SJSA1 (cell line): ENCODE data around the gene ABI3. TPM values are rescaled to one million over a fixed set of nuclear protein-coding genes. Genes with fewer than 3 reads are reported as not detected.

ENCODE experiments used
- DNase-seq, 2 experiments: peaks; one replicate each; pipeline ENCODE4 v3.0.0-alpha.2; 2015 to 2020; ENCODE audit warnings: low spot score in 2 of 2, low read depth in 1 of 2
- H3K27ac ChIP-seq: fragments of 250-450 bp; sonication (Bioruptor Pico); 2 replicates; pipeline ENCODE4 v1.5.1; 2020; ENCODE audit warnings: mild to moderate bottlenecking, moderate library complexity
- H3K27me3 ChIP-seq: fragments of 250-450 bp; sonication (Bioruptor Pico); replicated peaks from 2 replicates; pipeline ENCODE4 v1.5.1; 2020; ENCODE audit warnings: mild to moderate bottlenecking, moderate library complexity
- H3K36me3 ChIP-seq: fragments of 250-450 bp; sonication (Bioruptor Pico); 2 replicates; pipeline ENCODE4 v1.5.1; 2020; ENCODE audit warnings: mild to moderate bottlenecking
- H3K4me1 ChIP-seq: fragments of 250-450 bp; sonication (Bioruptor Pico); replicated peaks from 2 replicates; pipeline ENCODE4 v1.6.1; 2021; ENCODE audit warnings: mild to moderate bottlenecking
- H3K4me3 ChIP-seq: fragments of 250-450 bp; sonication (Bioruptor Pico); 2 replicates; pipeline ENCODE4 v1.5.1; 2020; ENCODE audit warnings: mild to moderate bottlenecking
- H3K9me3 ChIP-seq: fragments of 250-450 bp; sonication (Bioruptor Pico); replicated peaks from 2 replicates; pipeline ENCODE4 v1.5.1; 2020; ENCODE audit warnings: mild to moderate bottlenecking
- total RNA-seq: library from RNA; depleted of rRNA; stranded (reverse); fragments of >200 nt; shearing (Covaris generic); gene quantifications from 2 replicates; pipeline ENCODE4 v1.2.3, GENCODE V29; 2014

Gene ABI3
- total RNA-seq, 1 experiment from 2014 or later, result not detected

DNA sequence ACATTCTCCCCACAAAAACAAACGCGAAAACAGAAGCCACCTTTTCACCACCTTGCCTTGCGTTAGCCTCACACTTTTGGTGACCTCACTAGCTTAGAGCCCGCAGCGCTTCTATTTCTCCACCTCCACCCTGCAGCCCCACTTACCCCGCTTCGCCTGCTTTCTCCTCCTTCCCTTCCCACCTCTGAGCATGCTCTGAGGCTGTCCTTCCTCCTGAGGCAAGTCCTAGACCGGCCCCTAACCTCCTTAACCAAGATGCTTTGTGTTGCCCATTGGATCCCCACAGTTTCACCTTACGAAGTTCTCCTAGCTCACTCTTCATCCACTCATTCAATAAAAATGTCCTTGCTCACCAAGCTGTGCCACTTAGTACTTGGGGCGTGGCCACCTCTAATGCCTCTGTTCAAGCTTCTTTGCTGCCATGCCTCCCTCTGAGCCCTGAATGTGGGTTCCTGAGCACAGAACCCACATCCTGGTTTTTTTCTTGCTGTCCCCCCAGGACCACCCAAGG, 1.4 kb upstream of the ABI3 start:
- no peak overlapping the region for H3K27ac ChIP-seq
- H3K9me3 ChIP-seq, result no peaks in the 10 kb centered on the region
- no peak for DNase-seq
- peaks cover 11% of the 10 kb centered on the region for H3K4me1 ChIP-seq
- no peaks in the 10 kb centered on the region for H3K36me3 ChIP-seq
- no peak overlapping the region for H3K4me3 ChIP-seq
- peaks cover 14% of the 10 kb centered on the region; the same call in 1 of the 2 replicates for H3K27me3 ChIP-seq

DNA sequence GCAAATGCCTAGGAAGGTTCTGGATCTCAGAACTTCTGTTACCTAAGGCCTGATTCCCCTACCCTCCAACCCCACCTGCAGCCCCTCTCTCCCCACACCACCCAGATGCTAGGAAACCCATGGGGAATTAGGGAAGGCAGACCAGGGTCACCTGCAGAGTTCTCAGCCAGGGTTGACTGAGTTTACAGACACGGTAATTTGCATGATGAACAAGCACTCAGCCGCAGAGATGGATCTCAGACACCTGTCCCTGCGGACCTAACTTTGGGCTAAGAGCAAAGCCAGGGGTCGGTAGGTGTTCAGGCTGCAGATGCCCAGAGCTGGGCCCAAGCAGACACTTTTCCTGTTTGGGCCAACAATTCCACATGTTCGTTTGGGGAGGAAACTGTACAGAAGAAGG, 2.9 kb downstream of the ABI3 start:
- Histone ChIP-seq H3K36me3 (no peaks in the 10 kb centered on the region), H3K9me3 (no peaks in the 10 kb centered on the region), H3K4me3 (no peak overlapping the region), H3K27me3 (peaks cover 12% of the 10 kb centered on the region), H3K27ac (no peak overlapping the region), H3K4me1 (peaks cover 11% of the 10 kb centered on the region)
- DNase-seq, result no peak

DNA sequence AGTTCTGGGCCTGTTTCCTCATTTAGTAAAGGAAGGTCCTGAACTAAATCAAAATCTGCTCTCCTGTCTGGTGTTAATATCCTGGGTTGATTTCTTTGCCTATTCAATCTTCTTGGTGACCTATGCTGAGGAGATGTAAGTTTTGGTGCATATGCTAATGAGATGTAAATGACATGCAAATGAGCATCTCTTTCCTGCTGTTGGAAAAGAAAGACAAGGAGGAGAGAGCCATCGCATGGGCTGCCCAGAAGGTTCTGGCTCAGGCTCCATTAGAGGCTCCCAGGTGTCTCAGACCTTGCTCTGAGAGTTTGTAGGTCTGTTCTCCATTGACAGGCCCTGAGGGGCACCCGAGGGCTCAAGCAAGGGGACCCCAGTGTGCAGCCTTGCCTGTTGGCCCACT, 3.3 kb downstream of the ABI3 start:
- H3K36me3 ChIP-seq, result no peaks in the 10 kb centered on the region
- peaks cover 9% of the 10 kb centered on the region for H3K27me3 ChIP-seq
- no peak overlapping the region for H3K4me3 ChIP-seq
- peaks cover 11% of the 10 kb centered on the region for H3K4me1 ChIP-seq
- no peak for DNase-seq
- H3K27ac ChIP-seq, result no peak overlapping the region
- no peaks in the 10 kb centered on the region for H3K9me3 ChIP-seq

DNA sequence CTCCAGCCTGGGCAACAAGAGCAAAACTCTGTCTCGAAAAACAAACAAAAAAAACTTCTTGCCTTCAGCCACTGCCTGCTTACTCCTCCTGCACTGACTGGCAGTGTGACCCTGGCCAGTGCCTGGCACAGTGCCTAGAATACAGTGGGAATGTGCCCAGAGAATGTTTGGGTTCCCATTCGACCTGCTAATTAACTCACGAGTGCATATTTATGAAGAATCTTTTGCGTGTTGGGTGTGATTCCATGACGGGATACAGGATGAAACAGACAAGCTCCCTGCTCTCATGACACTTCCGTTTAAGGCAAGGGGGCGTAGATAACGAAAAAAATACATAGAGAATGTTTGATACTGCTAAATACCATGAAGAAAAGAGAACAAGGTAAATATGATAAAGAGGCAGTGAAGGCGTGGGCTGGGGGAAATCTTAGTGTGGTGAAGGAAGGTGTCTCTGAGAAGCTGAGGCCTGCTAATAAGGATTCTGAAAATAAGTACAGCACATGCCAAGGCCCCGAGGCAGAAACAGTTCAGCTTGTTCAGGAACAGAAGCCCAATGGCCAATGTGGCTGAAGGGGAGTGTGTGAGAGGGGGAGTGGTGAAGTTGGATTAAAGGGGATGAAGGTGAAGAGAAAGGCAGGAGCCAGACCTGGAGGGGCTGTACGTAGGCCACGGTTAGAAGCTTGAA, 4.3 kb downstream of the ABI3 start:
- H3K27me3 ChIP-seq, result peaks cover 5% of the 10 kb centered on the region; the same call in 1 of the 2 replicates
- peaks cover 3% of the 10 kb centered on the region for H3K4me1 ChIP-seq
- no peaks in the 10 kb centered on the region for H3K9me3 ChIP-seq
- no peak overlapping the region for H3K27ac ChIP-seq
- no peak overlapping the region for H3K4me3 ChIP-seq
- no peak for DNase-seq
- H3K36me3 ChIP-seq, result no peaks in the 10 kb centered on the region

DNA sequence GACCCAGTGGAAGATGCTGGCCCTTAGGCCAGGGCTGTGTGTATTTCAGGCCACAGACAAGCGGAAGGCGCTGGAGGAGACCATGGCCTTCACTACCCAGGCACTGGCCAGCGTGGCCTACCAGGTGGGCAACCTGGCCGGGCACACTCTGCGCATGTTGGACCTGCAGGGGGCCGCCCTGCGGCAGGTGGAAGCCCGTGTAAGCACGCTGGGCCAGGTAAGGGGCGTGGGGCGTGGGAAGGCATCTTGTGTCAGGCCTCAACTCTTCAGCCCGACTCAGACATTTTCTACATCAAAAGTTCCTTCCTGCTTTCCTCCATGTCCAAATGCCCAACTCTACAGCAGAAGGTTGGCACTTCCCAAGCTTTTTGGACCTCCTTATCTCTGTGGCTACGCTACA, 6.0 kb downstream of the ABI3 start:
- Histone ChIP-seq H3K27ac (no peak overlapping the region), H3K4me1 (no peaks in the 10 kb centered on the region), H3K27me3 (peaks cover 8% of the 10 kb centered on the region; the same call in 1 of the 2 replicates), H3K36me3 (no peaks in the 10 kb centered on the region), H3K9me3 (no peaks in the 10 kb centered on the region), H3K4me3 (no peak overlapping the region)
- no peak for DNase-seq

DNA sequence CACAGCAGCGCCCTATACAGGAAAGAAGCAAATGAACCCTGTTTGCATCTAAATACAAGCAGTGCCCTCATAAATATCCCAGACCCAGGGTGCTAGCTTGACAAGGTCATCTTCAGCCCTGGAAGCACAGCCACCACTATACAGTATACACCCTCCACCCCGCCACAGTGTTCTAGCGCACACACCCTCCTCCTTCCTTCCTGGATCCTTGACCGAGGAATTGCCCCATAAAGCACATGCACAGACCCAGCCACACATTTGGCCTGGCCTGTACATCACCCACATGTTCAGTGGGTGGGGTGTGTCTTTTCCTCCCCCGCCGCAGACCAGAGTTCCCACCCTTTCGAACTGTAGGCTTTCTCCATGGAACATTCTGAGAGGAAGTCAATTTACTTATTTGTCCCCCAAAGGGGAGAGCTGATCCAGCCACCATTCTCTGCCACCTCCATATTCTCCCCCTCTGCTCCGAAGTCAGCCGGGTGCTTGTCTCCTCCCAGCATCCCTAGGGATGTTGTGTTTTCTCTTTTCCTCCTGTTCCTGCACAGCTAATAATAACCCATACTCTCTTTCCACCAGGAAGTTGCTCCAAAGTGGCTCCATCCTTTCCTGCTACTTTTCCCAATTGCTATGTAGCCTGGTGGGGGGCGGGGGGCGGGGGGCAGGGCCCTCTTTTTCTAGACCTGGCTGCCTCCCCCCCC, 6.6 kb downstream of the ABI3 start:
- no peak for DNase-seq

DNA sequence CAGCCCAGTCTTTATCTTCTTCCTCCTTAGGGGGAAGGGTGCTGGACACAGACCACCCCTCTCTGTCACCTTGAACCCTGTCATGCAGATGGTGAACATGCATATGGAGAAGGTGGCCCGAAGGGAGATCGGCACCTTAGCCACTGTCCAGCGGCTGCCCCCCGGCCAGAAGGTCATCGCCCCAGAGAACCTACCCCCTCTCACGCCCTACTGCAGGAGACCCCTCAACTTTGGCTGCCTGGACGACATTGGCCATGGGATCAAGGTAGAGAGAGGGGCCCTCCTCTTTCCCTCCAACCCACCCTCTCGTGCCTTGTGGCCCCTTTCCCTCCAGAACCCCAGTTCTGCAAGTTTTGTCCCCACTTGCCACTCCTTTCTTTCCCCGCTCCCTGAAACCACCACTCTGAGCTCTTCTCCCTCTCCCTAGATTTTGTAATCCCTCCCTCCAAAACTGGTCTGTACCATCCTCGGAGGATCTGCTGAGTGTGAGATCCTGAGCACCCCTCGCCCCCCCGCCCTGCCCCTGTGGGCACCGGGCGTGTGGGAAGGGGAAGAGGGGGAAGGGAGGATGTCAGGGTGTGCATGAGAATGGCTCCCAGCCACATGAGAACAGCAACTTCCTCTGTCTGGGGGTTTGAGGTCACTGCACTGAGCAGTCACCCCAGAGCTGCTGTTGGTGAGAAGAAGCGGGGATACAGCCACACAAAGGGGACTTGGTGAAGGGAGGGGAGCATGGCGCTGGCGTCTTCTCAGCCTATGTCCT, 7.3 kb downstream of the ABI3 start:
- Histone ChIP-seq H3K27ac (no peak overlapping the region), H3K36me3 (no peaks in the 10 kb centered on the region), H3K4me1 (no peaks in the 10 kb centered on the region), H3K4me3 (no peak overlapping the region), H3K27me3 (peaks cover 3% of the 10 kb centered on the region; the same call in 1 of the 2 replicates), H3K9me3 (no peaks in the 10 kb centered on the region)
- DNase-seq, result no peak

More for the DNA sequence above, 6.6 kb downstream of the ABI3 start:
- H3K4me3 ChIP-seq, result no peak overlapping the region
- H3K9me3 ChIP-seq, result no peaks in the 10 kb centered on the region
- no peaks in the 10 kb centered on the region for H3K4me1 ChIP-seq
- no peak overlapping the region for H3K27ac ChIP-seq
- peaks cover 8% of the 10 kb centered on the region; the same call in 1 of the 2 replicates for H3K27me3 ChIP-seq
- H3K36me3 ChIP-seq, result no peaks in the 10 kb centered on the region

DNA sequence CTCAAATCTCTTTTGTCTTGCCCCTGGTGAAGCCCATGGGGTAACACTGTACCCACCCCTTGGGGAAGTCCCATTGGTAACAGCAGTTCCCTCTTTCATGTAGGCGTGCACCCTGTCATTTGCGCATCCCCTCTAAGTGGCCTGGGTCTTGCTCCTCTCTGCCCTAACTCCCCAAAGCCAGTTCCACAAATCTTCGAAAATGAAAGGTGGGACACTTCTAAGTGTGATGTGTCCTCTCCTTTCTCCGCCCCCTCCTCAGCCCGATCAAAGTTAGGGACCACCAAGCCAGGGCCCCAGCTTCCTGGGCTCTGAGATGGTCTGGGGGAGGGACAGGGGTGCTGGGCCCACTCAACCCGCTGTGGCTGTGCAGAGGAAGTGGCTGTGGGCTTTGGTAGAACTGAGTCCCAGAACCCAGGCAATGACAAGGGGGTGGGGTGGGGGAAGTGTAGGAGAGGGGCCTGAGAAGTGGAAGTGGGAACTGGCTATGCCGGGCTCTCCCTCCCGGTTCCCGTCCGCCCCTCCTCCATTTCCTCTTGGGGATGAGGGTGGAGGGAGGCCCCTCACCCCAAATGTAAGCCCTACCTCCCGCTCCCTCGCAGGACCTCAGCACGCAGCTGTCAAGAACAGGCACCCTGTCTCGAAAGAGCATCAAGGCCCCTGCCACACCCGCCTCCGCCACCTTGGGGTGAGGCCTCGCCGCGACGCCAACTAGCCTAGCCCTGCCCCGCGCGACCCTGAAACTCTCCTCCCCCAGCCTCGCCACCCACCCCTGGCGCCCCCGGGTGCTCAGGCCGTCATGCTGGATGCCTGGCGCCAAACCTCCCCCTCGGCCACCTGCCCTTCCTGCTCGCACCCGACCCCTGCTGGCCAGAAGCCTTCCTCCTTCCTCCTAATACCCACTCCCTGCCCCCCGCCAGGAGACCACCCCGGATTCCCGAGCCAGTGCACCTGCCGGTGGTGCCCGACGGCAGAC, 8.7 kb downstream of the ABI3 start:
- no peak overlapping the region for H3K4me3 ChIP-seq
- H3K4me1 ChIP-seq, result no peaks in the 10 kb centered on the region
- no peaks in the 10 kb centered on the region for H3K36me3 ChIP-seq
- H3K27ac ChIP-seq, result no peak overlapping the region
- no peaks in the 10 kb centered on the region for H3K9me3 ChIP-seq
- DNase-seq, result no peak
- H3K27me3 ChIP-seq, result peaks cover 5% of the 10 kb centered on the region; the same call in 1 of the 2 replicates

DNA sequence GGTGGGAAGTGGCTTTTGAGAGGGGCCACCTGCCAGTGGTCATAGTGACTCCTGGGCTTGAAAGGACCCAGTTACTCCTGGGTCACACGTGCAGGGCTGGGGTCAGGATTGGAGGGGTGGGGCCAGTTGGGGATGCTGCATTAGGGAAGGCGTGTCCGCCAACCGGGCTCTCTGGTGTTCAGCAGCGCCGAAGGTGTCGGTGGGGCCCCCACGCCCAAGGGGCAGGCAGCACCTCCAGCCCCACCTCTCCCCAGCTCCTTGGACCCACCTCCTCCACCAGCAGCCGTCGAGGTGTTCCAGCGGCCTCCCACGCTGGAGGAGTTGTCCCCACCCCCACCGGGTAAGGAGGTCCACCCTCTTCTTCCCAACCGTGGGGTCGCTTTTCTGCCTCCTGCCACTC, 9.5 kb downstream of the ABI3 start:
- no peak for DNase-seq
- no peaks in the 10 kb centered on the region for H3K4me1 ChIP-seq
- H3K36me3 ChIP-seq, result no peaks in the 10 kb centered on the region
- H3K4me3 ChIP-seq, result no peak overlapping the region
- no peak overlapping the region for H3K27ac ChIP-seq
- H3K27me3 ChIP-seq, result peaks cover 10% of the 10 kb centered on the region; the same call in 1 of the 2 replicates
- H3K9me3 ChIP-seq, result no peaks in the 10 kb centered on the region

DNA sequence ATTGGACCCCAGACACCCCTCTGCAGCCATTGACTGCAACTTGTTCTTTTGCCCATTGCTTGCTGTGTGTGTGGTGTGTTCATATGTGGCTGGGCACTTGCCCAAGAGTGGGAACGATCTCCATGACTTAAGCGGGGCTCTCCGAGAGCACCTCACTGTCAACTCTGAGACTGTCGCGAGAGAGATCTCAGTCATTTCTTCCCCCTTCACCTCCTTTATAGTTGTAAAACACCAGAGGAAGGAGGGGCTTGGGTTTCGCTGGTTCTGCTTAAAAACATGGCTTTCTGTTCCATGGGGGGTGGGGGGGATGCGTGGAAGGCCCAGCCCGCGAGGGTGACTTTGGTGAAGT, 12.6 kb downstream of the ABI3 start:
- Histone ChIP-seq H3K27ac (no peak overlapping the region), H3K27me3 (0 out of 2 replicates have a peak, but pooled peaks cover 13% of the 10 kb centered on the region)

DNA sequence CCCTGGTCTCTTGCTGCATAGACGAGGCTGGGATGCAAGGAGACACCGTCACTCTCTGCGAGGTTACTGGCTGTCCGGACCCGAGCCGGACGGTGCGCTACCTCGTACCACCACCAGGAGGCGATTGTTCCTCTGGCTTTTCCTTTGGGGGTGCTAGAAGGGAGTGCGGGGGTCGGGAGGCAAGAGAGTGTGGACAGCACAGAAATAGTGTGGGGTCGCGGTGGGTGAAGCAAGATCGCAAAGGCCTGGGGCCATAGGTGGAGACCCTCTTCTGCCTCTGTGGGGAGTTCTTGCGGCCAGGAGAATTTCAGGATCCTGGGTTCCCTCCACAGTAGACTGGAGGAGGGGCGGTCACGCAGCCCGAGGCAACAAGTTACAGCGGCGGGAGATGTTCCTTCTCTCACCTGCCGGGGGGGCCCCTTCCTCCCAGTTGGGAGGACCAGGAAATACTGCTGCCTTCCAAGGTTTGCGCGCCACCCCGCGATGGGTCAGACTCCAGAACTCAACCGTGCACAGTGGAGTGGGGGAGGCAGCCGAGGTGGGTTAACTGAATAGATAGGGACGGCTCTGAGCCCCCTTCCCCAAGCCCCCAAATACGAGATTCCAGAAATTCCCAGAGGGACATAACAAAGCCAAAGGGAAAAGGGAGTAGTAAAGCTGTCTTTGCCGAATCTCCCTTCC, 13.2 kb downstream of the ABI3 start:
- DNase-seq, result peak; percentile 44 to 62
- Histone ChIP-seq H3K9me3 (no peaks in the 10 kb centered on the region), H3K36me3 (no peaks in the 10 kb centered on the region), H3K27me3 (0 out of 2 replicates have a peak, but pooled peaks cover 13% of the 10 kb centered on the region), H3K27ac (no peak overlapping the region), H3K4me3 (no peak overlapping the region), H3K4me1 (no peaks in the 10 kb centered on the region)

More for the DNA sequence above, 12.6 kb downstream of the ABI3 start:
- Histone ChIP-seq H3K4me1 (no peaks in the 10 kb centered on the region), H3K4me3 (no peak overlapping the region), H3K36me3 (no peaks in the 10 kb centered on the region), H3K9me3 (no peaks in the 10 kb centered on the region)
- DNase-seq, result no peak

DNA sequence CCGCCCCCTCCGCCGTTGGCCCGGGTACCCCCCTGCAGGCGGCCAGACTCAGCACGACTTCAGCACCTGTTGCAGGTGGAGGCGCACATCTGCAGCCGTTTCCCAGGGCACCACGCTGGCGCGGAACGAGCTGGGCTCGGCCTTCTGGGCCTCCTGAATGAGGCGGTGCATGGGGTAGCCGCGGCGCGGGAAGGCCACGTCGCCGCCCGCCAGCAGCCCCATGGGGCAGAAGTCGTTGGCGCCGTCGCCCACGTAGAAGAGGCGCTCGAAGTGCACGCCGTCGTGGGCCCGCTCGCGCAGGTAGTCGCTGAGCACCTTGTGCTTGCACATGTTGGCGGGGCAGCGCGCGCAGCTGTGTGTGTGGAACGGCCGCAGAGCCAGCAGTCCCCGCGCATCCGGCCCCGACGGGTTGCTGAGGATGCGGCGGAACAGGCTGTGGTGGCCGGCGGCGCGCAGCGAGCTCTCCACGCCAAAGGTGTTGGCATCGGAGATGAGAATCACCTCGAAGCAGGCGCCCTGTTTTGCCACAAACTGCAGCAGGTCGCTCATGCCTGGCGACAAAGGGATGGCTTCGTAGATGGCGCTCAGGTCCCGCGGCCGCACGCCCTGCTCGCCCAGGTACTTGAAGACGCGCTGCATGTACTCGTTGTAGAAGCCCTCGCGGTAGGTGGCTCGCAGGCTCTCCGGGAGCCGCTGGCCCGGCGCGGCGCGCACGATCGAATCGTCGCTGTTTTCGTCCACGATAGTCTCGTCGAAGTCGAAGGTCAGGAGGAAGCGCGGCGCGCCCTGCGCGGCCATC, 13.9 kb downstream of the ABI3 start:
- Histone ChIP-seq H3K4me3 (no peak overlapping the region), H3K27me3 (0 out of 2 replicates have a peak, but pooled peaks cover 13% of the 10 kb centered on the region), H3K27ac (no peak overlapping the region), H3K36me3 (no peaks in the 10 kb centered on the region), H3K9me3 (no peaks in the 10 kb centered on the region), H3K4me1 (no peaks in the 10 kb centered on the region)
- no peak for DNase-seq
